ENCODE results near the gene SON.
"Not testable (repeated sequence)": the region's sequence is repeated elsewhere in the genome, so short reads cannot be mapped to it uniquely, and the experiment has no call there.

SON gene

GRCh38 chr21:33568448-33568847 lies 25.6 kb downstream of the SON start:
- H3K9me3 ChIP-seq (ENCODE audit: control insufficient read depth in 2 of 2, low read length in 2 of 2): no peaks in the 10 kb centered on the region
- peaks cover 41 to 48% of the 10 kb centered on the region in 2 donors for H3K36me3 ChIP-seq (ENCODE audit: control insufficient read depth in 2 of 2, insufficient read depth in 2 of 2, low read length in 2 of 2)
- H3K4me3 ChIP-seq (ENCODE audit: low read length in 2 of 2): no peak overlapping the region
- no peaks in the 10 kb centered on the region for H3K27me3 ChIP-seq (ENCODE audit: control insufficient read depth in 2 of 2, insufficient read depth in 2 of 2, low read length in 2 of 2)
- no peaks in the 10 kb centered on the region for H3K4me1 ChIP-seq (ENCODE audit: control insufficient read depth in 2 of 2, insufficient read depth in 2 of 2, low read length in 2 of 2)
- no peak overlapping the region for H3K27ac ChIP-seq (ENCODE audit: low read depth in 2 of 2, low read length in 2 of 2)
- no peak overlapping the region for H3K9ac ChIP-seq (ENCODE audit: low read depth in 1 of 2, low read length in 2 of 2)

GRCh38 chr21:33569991-33570390 lies 27.2 kb downstream of the SON start:
- H3K9me3 ChIP-seq (ENCODE audit: control insufficient read depth in 2 of 2, low read length in 2 of 2): no peaks in the 10 kb centered on the region
- no peaks in the 10 kb centered on the region for H3K4me1 ChIP-seq (ENCODE audit: control insufficient read depth in 2 of 2, insufficient read depth in 2 of 2, low read length in 2 of 2)
- no peaks in the 10 kb centered on the region for H3K27me3 ChIP-seq (ENCODE audit: control insufficient read depth in 2 of 2, insufficient read depth in 2 of 2, low read length in 2 of 2)
- H3K4me3 ChIP-seq (ENCODE audit: low read length in 2 of 2): no peak overlapping the region
- H3K36me3 ChIP-seq (ENCODE audit: control insufficient read depth in 2 of 2, insufficient read depth in 2 of 2, low read length in 2 of 2): peaks cover 50 to 56% of the 10 kb centered on the region in 2 donors
- no peak overlapping the region for H3K27ac ChIP-seq (ENCODE audit: low read depth in 2 of 2, low read length in 2 of 2)
- no peak overlapping the region for H3K9ac ChIP-seq (ENCODE audit: low read depth in 1 of 2, low read length in 2 of 2)

GRCh38 chr21:33572350-33572749 lies 29.5 kb downstream of the SON start:
- Histone ChIP-seq H3K36me3 (ENCODE audit: control insufficient read depth in 2 of 2, insufficient read depth in 2 of 2, low read length in 2 of 2) (peaks cover 64 to 65% of the 10 kb centered on the region in 2 donors), H3K9ac (ENCODE audit: low read depth in 1 of 2, low read length in 2 of 2) (no peak overlapping the region), H3K27ac (ENCODE audit: low read depth in 2 of 2, low read length in 2 of 2) (no peak overlapping the region)

GRCh38 chr21:33576741-33577141 lies 33.9 kb downstream of the SON start:
- peaks cover 43 to 44% of the 10 kb centered on the region in 2 donors for H3K36me3 ChIP-seq (ENCODE audit: control insufficient read depth in 2 of 2, insufficient read depth in 2 of 2, low read length in 2 of 2)
- not testable (repeated sequence) for H3K9ac ChIP-seq (ENCODE audit: low read depth in 1 of 2, low read length in 2 of 2); H3K4me1 ChIP-seq (ENCODE audit: control insufficient read depth in 2 of 2, insufficient read depth in 2 of 2, low read length in 2 of 2); H3K27me3 ChIP-seq (ENCODE audit: control insufficient read depth in 2 of 2, insufficient read depth in 2 of 2, low read length in 2 of 2); H3K9me3 ChIP-seq (ENCODE audit: control insufficient read depth in 2 of 2, low read length in 2 of 2); H3K27ac ChIP-seq (ENCODE audit: low read depth in 2 of 2, low read length in 2 of 2); H3K4me3 ChIP-seq (ENCODE audit: low read length in 2 of 2)

More at GRCh38 chr21:33572350-33572749, 29.5 kb downstream of the SON start:
- H3K27me3 ChIP-seq (ENCODE audit: control insufficient read depth in 2 of 2, insufficient read depth in 2 of 2, low read length in 2 of 2): no peaks in the 10 kb centered on the region
- no peaks in the 10 kb centered on the region for H3K9me3 ChIP-seq (ENCODE audit: control insufficient read depth in 2 of 2, low read length in 2 of 2)
- H3K4me1 ChIP-seq (ENCODE audit: control insufficient read depth in 2 of 2, insufficient read depth in 2 of 2, low read length in 2 of 2): no peaks in the 10 kb centered on the region
- no peak overlapping the region for H3K4me3 ChIP-seq (ENCODE audit: low read length in 2 of 2)

- Histone ChIP-seq H3K36me3 (ENCODE audit: control insufficient read depth in 2 of 2, insufficient read depth in 2 of 2, low read length in 2 of 2) (peaks cover 33 to 36% of the 10 kb centered on the region in 2 donors), H3K9me3 (ENCODE audit: control insufficient read depth in 2 of 2, low read length in 2 of 2) (no peaks in the 10 kb centered on the region), H3K27me3 (ENCODE audit: control insufficient read depth in 2 of 2, insufficient read depth in 2 of 2, low read length in 2 of 2) (no peaks in the 10 kb centered on the region), H3K27ac (ENCODE audit: low read depth in 2 of 2, low read length in 2 of 2) (no peak overlapping the region), H3K4me3 (ENCODE audit: low read length in 2 of 2) (no peak overlapping the region), H3K4me1 (ENCODE audit: control insufficient read depth in 2 of 2, insufficient read depth in 2 of 2, low read length in 2 of 2) (no peaks in the 10 kb centered on the region), H3K9ac (ENCODE audit: low read depth in 1 of 2, low read length in 2 of 2) (no peak overlapping the region)
These were observed 35.4 kb downstream of the SON start for GRCh38 chr21:33578214-33578613.

- Histone ChIP-seq H3K9me3 (ENCODE audit: control insufficient read depth in 2 of 2, low read length in 2 of 2) (no peaks in the 10 kb centered on the region), H3K9ac (ENCODE audit: low read depth in 1 of 2, low read length in 2 of 2) (no peak overlapping the region), H3K27ac (ENCODE audit: low read depth in 2 of 2, low read length in 2 of 2) (no peak overlapping the region), H3K27me3 (ENCODE audit: control insufficient read depth in 2 of 2, insufficient read depth in 2 of 2, low read length in 2 of 2) (no peaks in the 10 kb centered on the region), H3K36me3 (ENCODE audit: control insufficient read depth in 2 of 2, insufficient read depth in 2 of 2, low read length in 2 of 2) (peaks cover 26 to 31% of the 10 kb centered on the region in 2 donors), H3K4me1 (ENCODE audit: control insufficient read depth in 2 of 2, insufficient read depth in 2 of 2, low read length in 2 of 2) (no peaks in the 10 kb centered on the region), H3K4me3 (ENCODE audit: low read length in 2 of 2) (no peak overlapping the region)
These were observed 36.2 kb downstream of the SON start for GRCh38 chr21:33578959-33579542.

- H3K27ac ChIP-seq (ENCODE audit: low read depth in 2 of 2, low read length in 2 of 2): no peak overlapping the region
- peaks cover 0 to 4% of the 10 kb centered on the region in 2 donors for H3K36me3 ChIP-seq (ENCODE audit: control insufficient read depth in 2 of 2, insufficient read depth in 2 of 2, low read length in 2 of 2)
- no peak overlapping the region for H3K9ac ChIP-seq (ENCODE audit: low read depth in 1 of 2, low read length in 2 of 2)
- H3K27me3 ChIP-seq (ENCODE audit: control insufficient read depth in 2 of 2, insufficient read depth in 2 of 2, low read length in 2 of 2): no peaks in the 10 kb centered on the region
- no peak overlapping the region for H3K4me3 ChIP-seq (ENCODE audit: low read length in 2 of 2)
- H3K9me3 ChIP-seq (ENCODE audit: control insufficient read depth in 2 of 2, low read length in 2 of 2): no peaks in the 10 kb centered on the region
- H3K4me1 ChIP-seq (ENCODE audit: control insufficient read depth in 2 of 2, insufficient read depth in 2 of 2, low read length in 2 of 2): peaks cover 0 to 10% of the 10 kb centered on the region in 2 donors
These were observed 41.6 kb downstream of the SON start for GRCh38 chr21:33584455-33584854.

- Histone ChIP-seq H3K27ac (ENCODE audit: low read depth in 2 of 2, low read length in 2 of 2) (no peak overlapping the region), H3K36me3 (ENCODE audit: control insufficient read depth in 2 of 2, insufficient read depth in 2 of 2, low read length in 2 of 2) (peaks cover 0 to 2% of the 10 kb centered on the region in 2 donors), H3K4me1 (ENCODE audit: control insufficient read depth in 2 of 2, insufficient read depth in 2 of 2, low read length in 2 of 2) (peaks cover 0 to 11% of the 10 kb centered on the region in 2 donors), H3K4me3 (ENCODE audit: low read length in 2 of 2) (no peak overlapping the region), H3K9me3 (ENCODE audit: control insufficient read depth in 2 of 2, low read length in 2 of 2) (no peaks in the 10 kb centered on the region), H3K27me3 (ENCODE audit: control insufficient read depth in 2 of 2, insufficient read depth in 2 of 2, low read length in 2 of 2) (no peaks in the 10 kb centered on the region), H3K9ac (ENCODE audit: low read depth in 1 of 2, low read length in 2 of 2) (no peak overlapping the region)
These were observed 44.1 kb downstream of the SON start for GRCh38 chr21:33586927-33587326.

- H3K36me3 ChIP-seq (ENCODE audit: control insufficient read depth in 2 of 2, insufficient read depth in 2 of 2, low read length in 2 of 2): no peaks in the 10 kb centered on the region
- H3K9ac ChIP-seq (ENCODE audit: low read depth in 1 of 2, low read length in 2 of 2): peak overlapping the region; percentile 68 to 73
- H3K27ac ChIP-seq (ENCODE audit: low read depth in 2 of 2, low read length in 2 of 2): peak overlapping the region; percentile 67 to 83
- peak overlapping the region; percentile 84 to 93 for H3K4me3 ChIP-seq (ENCODE audit: low read length in 2 of 2)
- H3K9me3 ChIP-seq (ENCODE audit: control insufficient read depth in 2 of 2, low read length in 2 of 2): no peaks in the 10 kb centered on the region
- H3K27me3 ChIP-seq (ENCODE audit: control insufficient read depth in 2 of 2, insufficient read depth in 2 of 2, low read length in 2 of 2): no peaks in the 10 kb centered on the region
- peaks cover 0 to 11% of the 10 kb centered on the region in 2 donors for H3K4me1 ChIP-seq (ENCODE audit: control insufficient read depth in 2 of 2, insufficient read depth in 2 of 2, low read length in 2 of 2)
These were observed 45.1 kb downstream of the SON start for GRCh38 chr21:33587792-33588484.

GRCh38 chr21:33588485-33589335 lies 45.9 kb downstream of the SON start, which contains the start of gene DONSON:
Gene DONSON, minus strand, starts transcription at chr21:33588684. Its CDS starts 43 bp downstream, at chr21:33588641.
- Histone ChIP-seq H3K27me3 (ENCODE audit: control insufficient read depth in 2 of 2, insufficient read depth in 2 of 2, low read length in 2 of 2) (no peaks in the 10 kb centered on the region), H3K9ac (ENCODE audit: low read depth in 1 of 2, low read length in 2 of 2) (peak within 1 kb of the TSS; percentile 73 to 87), H3K9me3 (ENCODE audit: control insufficient read depth in 2 of 2, low read length in 2 of 2) (no peaks in the 10 kb centered on the region), H3K4me3 (ENCODE audit: low read length in 2 of 2) (peak within 1 kb of the TSS; percentile 84 to 93), H3K27ac (ENCODE audit: low read depth in 2 of 2, low read length in 2 of 2) (peak within 1 kb of the TSS; percentile 73 to 83), H3K36me3 (ENCODE audit: control insufficient read depth in 2 of 2, insufficient read depth in 2 of 2, low read length in 2 of 2) (no peaks in the 10 kb centered on the region), H3K4me1 (ENCODE audit: control insufficient read depth in 2 of 2, insufficient read depth in 2 of 2, low read length in 2 of 2) (peaks cover 0 to 11% of the 10 kb centered on the region in 2 donors)
